B cell (primary cell): ENCODE results near the gene MAP4K1. TPM values are rescaled to one million over a fixed set of nuclear protein-coding genes. Genes with fewer than 3 reads are reported as not detected.
A peak's percentile ranks its signal among the peaks of the same experiment; 100 is the strongest.

ENCODE experiments used
- ATAC-seq: fragments of 200-7000 bp; cut with Tn5 transposase; one replicate; pipeline ENCODE4 v1.10.0; 2021; ENCODE audit warnings: low read depth, mild to moderate bottlenecking, moderate number of reproducible peaks, moderate library complexity
- CTCF ChIA-PET: fragments of 350-600 bp; sonication (Branson Sonifier 250); formaldehyde crosslinking; loops from one replicate; lab custom pipeline; 2021; ENCODE audit warnings: antibody characterized with exemption, inconsistent platforms; lab: Charles Lee
- POLR2A ChIA-PET: fragments of 350-600 bp; sonication (Branson Sonifier 250); formaldehyde crosslinking; loops from one replicate; lab custom pipeline; 2021; ENCODE audit warnings: antibody characterized with exemption; lab: Charles Lee
- DNase-seq: peaks from one replicate; pipeline ENCODE4 v3.0.0; 2013
- H2AFZ ChIP-seq: 2 replicates; pipeline ENCODE4 v1.6.1; 2012; ENCODE audit warnings: mild to moderate bottlenecking, low read depth, low read length; ENCODE audit not compliant: insufficient read depth, poor library complexity, severe bottlenecking
- H3K27ac ChIP-seq, 2 donors: 1 replicate in 1 of 2; 2 replicates in 1 of 2; pipeline ENCODE4 v1.5.1; 2012 to 2013; ENCODE audit warnings: low read length in 2 of 2, mild to moderate bottlenecking in 2 of 2, moderate library complexity in 1 of 2
- H3K27me3 ChIP-seq, 4 experiments: fragments of 200-600 bp in 1 of 4; sonication (generic) in 1 of 4; replicated peaks in 1 of 4; 1 replicate in 2 of 4; 2 replicates in 2 of 4; pipeline versions ENCODE4 v1.6.1 to v1.7.0; 2013 to 2016; ENCODE audit warnings: low read length in 3 of 4, mild to moderate bottlenecking in 2 of 4, mixed read lengths in 1 of 4, moderate library complexity in 1 of 4; ENCODE audit not compliant: insufficient read depth in 4 of 4, control insufficient read depth in 3 of 4; ENCODE audit errors: control extremely low read depth in 1 of 4
- H3K36me3 ChIP-seq, 2 experiments: replicated peaks in 1 of 2; 1 replicate in 1 of 2; 2 replicates in 1 of 2; pipeline versions ENCODE4 v1.6.1 to v1.7.1; 2013; ENCODE audit warnings: low read length in 1 of 2; ENCODE audit not compliant: insufficient read depth in 2 of 2, control insufficient read depth in 1 of 2; ENCODE audit errors: control extremely low read depth in 1 of 2, extremely low read depth in 1 of 2
- H3K4me1 ChIP-seq, 2 donors: fragments of 200-600 bp in 1 of 2; sonication (generic) in 1 of 2; 1 replicate in 1 of 2; 2 replicates in 1 of 2; pipeline versions ENCODE4 v1.5.1 to v1.6.1; 2013 to 2017; ENCODE audit warnings: low read length in 2 of 2; ENCODE audit not compliant: control insufficient read depth in 2 of 2, insufficient read depth in 2 of 2
- H3K4me2 ChIP-seq: replicated peaks from 2 replicates; pipeline ENCODE3; 2012; ENCODE audit warnings: mild to moderate bottlenecking, low read depth, low read length; ENCODE audit not compliant: poor library complexity, severe bottlenecking
- H3K4me3 ChIP-seq, 5 experiments: fragments of 200-600 bp in 1 of 5; sonication (generic) in 1 of 5; 1 replicate in 3 of 5; 2 replicates in 2 of 5; pipeline versions ENCODE4 v1.5.1 to v1.7.0; 2011 to 2016; ENCODE audit warnings: low read length in 4 of 5, mild to moderate bottlenecking in 4 of 5, low read depth in 2 of 5, control low read depth in 1 of 5, moderate library complexity in 1 of 5; ENCODE audit not compliant: insufficient read depth in 1 of 5; ENCODE audit errors: control extremely low read depth in 1 of 5, extremely low read depth in 1 of 5
- H3K79me2 ChIP-seq: fragments of 200-600 bp; sonication (generic); one replicate; pipeline ENCODE4 v1.6.0; 2016; ENCODE audit warnings: low read length; ENCODE audit not compliant: control insufficient read depth, insufficient read depth
- H3K9ac ChIP-seq: fragments of 200-600 bp; sonication (generic); 2 replicates; pipeline ENCODE4 v1.6.1; 2017; ENCODE audit warnings: mild to moderate bottlenecking, low read length, moderate library complexity
- H3K9me3 ChIP-seq, 3 donors: one replicate each; pipeline versions ENCODE4 v1.6.1 to v1.7.1; 2013; ENCODE audit warnings: low read length in 2 of 3; ENCODE audit not compliant: control insufficient read depth in 2 of 3, insufficient read depth in 1 of 3; ENCODE audit errors: control extremely low read depth in 1 of 3
- H4K20me1 ChIP-seq: 2 replicates; pipeline ENCODE4 v1.6.0; 2012; ENCODE audit warnings: mild to moderate bottlenecking, low read length; ENCODE audit not compliant: insufficient read depth, control insufficient read depth, poor library complexity, severe bottlenecking
- H3K27ac Mint-ChIP-seq: one replicate; pipeline ENCODE4 v1.8.0; 2021; ENCODE audit warnings: mixed read lengths
- H3K27me3 Mint-ChIP-seq: one replicate; pipeline ENCODE4 v1.8.0; 2021; ENCODE audit warnings: mixed read lengths
- H3K4me1 Mint-ChIP-seq: one replicate; pipeline ENCODE4 v1.8.0; 2021; ENCODE audit warnings: mixed read lengths
- H3K4me3 Mint-ChIP-seq: one replicate; pipeline ENCODE4 v1.8.0; 2021; ENCODE audit warnings: mixed read lengths
- H3K9me3 Mint-ChIP-seq: one replicate; pipeline ENCODE4 v1.8.0; 2022; ENCODE audit warnings: mixed read lengths; ENCODE audit not compliant: insufficient read depth
- EZH2 ChIP-seq: IDR thresholded peaks from 2 replicates; pipeline ENCODE4 v1.6.1; 2012; ENCODE audit warnings: borderline replicate concordance, low read depth, mild to moderate bottlenecking, moderate library complexity, low read length; ENCODE audit not compliant: insufficient read depth, poor library complexity, severe bottlenecking
- WGBS: methylation state at CpG from one replicate; pipeline ENCODE4 v1.1.5; 2013; ENCODE audit warnings: missing lambda C conversion rate; ENCODE audit not compliant: insufficient coverage; 5-methylcytosine and 5-hydroxymethylcytosine counted together
- intact Hi-C: fragments of 100-400 bp; cut with micrococcal nuclease; formaldehyde crosslinking; loops from one replicate; pipeline ENCODE4 v1.10.0; 2022
- polyA plus RNA-seq: library from polyadenylated mRNA; depleted of rRNA; stranded (reverse); fragments of >200 nt; gene quantifications from 2 replicates; pipeline ENCODE4 v1.2.3, GENCODE V29; 2012
- total RNA-seq, 2 donors: library from RNA; stranded (reverse); fragments of 120-200 nt in 1 of 2; gene quantifications; 1 replicate in 1 of 2; 2 replicates in 1 of 2; pipeline versions ENCODE4 v1.2.3 to v1.2.4, GENCODE V29; 2013 to 2022
- TF ChIP-seq, protein P1 (sequence below): fragments of 200-600 bp; IDR thresholded peaks from one replicate; pipeline ENCODE4 v1.8.0; 2022; ENCODE audit warnings: antibody characterized with exemption, mild to moderate bottlenecking

The MAP4K1 gene
- total and polyA plus RNA-seq, 2 donors (not counting 1 experiment from before 2014, with no cell fraction given): 291 to 415 TPM

GRCh38 chr19:38561053-38561606 lies 56.6 kb downstream of the MAP4K1 start:
- H3K4me1 ChIP-seq: peaks cover 16 to 40% of the 10 kb centered on the region in 2 donors
- ChIA-PET POLR2A (no interaction called here), CTCF (interaction anchor here (0.8 to 1.5 kb wide), 3 partner anchors 16 to 53 kb away, joined by 3 read pairs; no protein-coding TSS in a partner anchor)
- Mint-ChIP-seq H3K4me1 (peaks cover 49% of the 10 kb centered on the region), H3K9me3 (no peaks in the 10 kb centered on the region), H3K27me3 (no peaks in the 10 kb centered on the region), H3K4me3 (peak overlapping the region; percentile 50), H3K27ac (no peak overlapping the region)
- H3K9me3 ChIP-seq: peaks cover 0 to 6% (median 0%) of the 10 kb centered on the region in 3 donors
- ATAC-seq (no peak), DNase-seq (no peak)
- no peak overlapping the region for H3K4me3 ChIP-seq
- H3K27ac ChIP-seq: no peak overlapping the region
- H3K9ac ChIP-seq: no peak overlapping the region
- no peaks in the 10 kb centered on the region for H4K20me1 ChIP-seq
- no peak overlapping the region for H3K4me2 ChIP-seq
- WGBS: 90% methylated on average over 41 of the region's 42 CpGs
- H3K79me2 ChIP-seq: no peaks in the 10 kb centered on the region
- intact Hi-C loops: no loop called here
- H3K27me3 ChIP-seq: peaks cover 0 to 21% (median 4%) of the 10 kb centered on the region in 4 experiments
- no peaks in the 10 kb centered on the region for H3K36me3 ChIP-seq
- H2AFZ ChIP-seq: no peak overlapping the region
- TF ChIP-seq, protein P1, sequence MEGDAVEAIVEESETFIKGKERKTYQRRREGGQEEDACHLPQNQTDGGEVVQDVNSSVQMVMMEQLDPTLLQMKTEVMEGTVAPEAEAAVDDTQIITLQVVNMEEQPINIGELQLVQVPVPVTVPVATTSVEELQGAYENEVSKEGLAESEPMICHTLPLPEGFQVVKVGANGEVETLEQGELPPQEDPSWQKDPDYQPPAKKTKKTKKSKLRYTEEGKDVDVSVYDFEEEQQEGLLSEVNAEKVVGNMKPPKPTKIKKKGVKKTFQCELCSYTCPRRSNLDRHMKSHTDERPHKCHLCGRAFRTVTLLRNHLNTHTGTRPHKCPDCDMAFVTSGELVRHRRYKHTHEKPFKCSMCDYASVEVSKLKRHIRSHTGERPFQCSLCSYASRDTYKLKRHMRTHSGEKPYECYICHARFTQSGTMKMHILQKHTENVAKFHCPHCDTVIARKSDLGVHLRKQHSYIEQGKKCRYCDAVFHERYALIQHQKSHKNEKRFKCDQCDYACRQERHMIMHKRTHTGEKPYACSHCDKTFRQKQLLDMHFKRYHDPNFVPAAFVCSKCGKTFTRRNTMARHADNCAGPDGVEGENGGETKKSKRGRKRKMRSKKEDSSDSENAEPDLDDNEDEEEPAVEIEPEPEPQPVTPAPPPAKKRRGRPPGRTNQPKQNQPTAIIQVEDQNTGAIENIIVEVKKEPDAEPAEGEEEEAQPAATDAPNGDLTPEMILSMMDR: no peak
- TF ChIP-seq EZH2: no peak
